Ovary (tissue), 3 donors: ENCODE measurements around the gene CD3E.

Experiments used
- CTCF ChIP-seq, 3 donors: fragments of 450-650 bp in 2 of 3; fragments of 200-600 bp in 1 of 3; IDR thresholded peaks; one replicate each; pipeline versions ENCODE4 v1.5.1 to v1.8.0; 2016 to 2022; ENCODE audit warnings: antibody characterized with exemption in 3 of 3, mild to moderate bottlenecking in 1 of 3
- EP300 ChIP-seq: sonication (generic); formaldehyde crosslinking; IDR thresholded peaks from one replicate; pipeline ENCODE4 v1.6.1; 2017; ENCODE audit warnings: antibody characterized with exemption
- POLR2A ChIP-seq: fragments of 450-650 bp; IDR thresholded peaks from one replicate; pipeline ENCODE4 v1.6.1; 2017; ENCODE audit warnings: antibody characterized with exemption, mild to moderate bottlenecking, moderate library complexity
- donor health status: DM: no; HTN: no; CAD: no.

GRCh38 chr11:118289401-118289800 is 15.1 kb upstream of the CD3E start:
- TF ChIP-seq CTCF (IDR thresholded peaks at IDR 0.05) (no peak), EP300 (no peak), POLR2A (no peak)
